PC-9 (cell line): ENCODE measurements around the gene GADD45A.

Source experiments
- EZH2 ChIP-seq: fragments of 200-600 bp; sonication (generic); IDR thresholded peaks from 2 replicates; pipeline ENCODE4 v1.8.0; 2017; ENCODE audit warnings: antibody characterized with exemption, low read depth
- TF ChIP-seq, protein P1 (sequence below): fragments of 200-600 bp; sonication (generic); conservative IDR thresholded peaks from 2 replicates; pipeline ENCODE4 v1.6.1; 2017; ENCODE audit warnings: mixed run types, antibody characterized with exemption, mild to moderate bottlenecking, moderate library complexity

DNA sequence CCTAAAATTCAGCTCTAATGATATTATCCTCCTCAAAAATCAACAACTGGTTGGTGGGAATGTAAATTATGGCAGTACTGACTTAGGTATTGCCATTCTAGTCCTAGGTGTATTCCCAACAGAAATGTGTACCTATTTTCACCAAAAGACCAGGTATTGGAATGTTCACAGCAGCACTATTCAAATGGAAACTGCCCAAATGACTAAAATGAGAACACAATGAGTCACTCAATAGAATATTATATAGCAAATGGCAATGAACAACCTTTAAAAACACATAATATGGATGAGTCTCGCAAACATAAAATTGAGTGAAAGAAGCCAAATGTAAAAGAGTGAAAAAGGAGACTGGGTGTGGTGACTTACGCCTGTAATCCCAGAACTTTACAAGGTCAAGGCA, 44.9 kb downstream of the GADD45A start:
- TF ChIP-seq, protein P1, sequence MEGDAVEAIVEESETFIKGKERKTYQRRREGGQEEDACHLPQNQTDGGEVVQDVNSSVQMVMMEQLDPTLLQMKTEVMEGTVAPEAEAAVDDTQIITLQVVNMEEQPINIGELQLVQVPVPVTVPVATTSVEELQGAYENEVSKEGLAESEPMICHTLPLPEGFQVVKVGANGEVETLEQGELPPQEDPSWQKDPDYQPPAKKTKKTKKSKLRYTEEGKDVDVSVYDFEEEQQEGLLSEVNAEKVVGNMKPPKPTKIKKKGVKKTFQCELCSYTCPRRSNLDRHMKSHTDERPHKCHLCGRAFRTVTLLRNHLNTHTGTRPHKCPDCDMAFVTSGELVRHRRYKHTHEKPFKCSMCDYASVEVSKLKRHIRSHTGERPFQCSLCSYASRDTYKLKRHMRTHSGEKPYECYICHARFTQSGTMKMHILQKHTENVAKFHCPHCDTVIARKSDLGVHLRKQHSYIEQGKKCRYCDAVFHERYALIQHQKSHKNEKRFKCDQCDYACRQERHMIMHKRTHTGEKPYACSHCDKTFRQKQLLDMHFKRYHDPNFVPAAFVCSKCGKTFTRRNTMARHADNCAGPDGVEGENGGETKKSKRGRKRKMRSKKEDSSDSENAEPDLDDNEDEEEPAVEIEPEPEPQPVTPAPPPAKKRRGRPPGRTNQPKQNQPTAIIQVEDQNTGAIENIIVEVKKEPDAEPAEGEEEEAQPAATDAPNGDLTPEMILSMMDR = no peak
- TF ChIP-seq EZH2 = no peak
